Adipocyte (in vitro differentiated cells): ENCODE data around the gene C5.
"Not testable (repeated sequence)": the region's sequence is repeated elsewhere in the genome, so short reads cannot be mapped to it uniquely, and the experiment has no call there.

ENCODE experiments used
- DNase-seq: peaks from one replicate; pipeline ENCODE4 v3.0.0-alpha.2; 2015; ENCODE audit warnings: low read depth
- H3K27me3 ChIP-seq: replicated peaks from 2 replicates; pipeline ENCODE4 v1.7.0; 2013; ENCODE audit warnings: mild to moderate bottlenecking, low read length, moderate library complexity; ENCODE audit not compliant: control insufficient read depth, insufficient read depth
- H3K36me3 ChIP-seq: 2 replicates; pipeline ENCODE4 v1.7.0; 2013; ENCODE audit warnings: low read length, mild to moderate bottlenecking, moderate library complexity; ENCODE audit not compliant: control insufficient read depth, insufficient read depth, severe bottlenecking
- H3K4me1 ChIP-seq: 2 replicates; pipeline ENCODE4 v1.7.0; 2013; ENCODE audit warnings: mild to moderate bottlenecking, low read length, moderate library complexity; ENCODE audit not compliant: control insufficient read depth, insufficient read depth
- H3K4me3 ChIP-seq: 2 replicates; pipeline ENCODE4 v1.7.0; 2013; ENCODE audit warnings: mild to moderate bottlenecking, low read length, moderate library complexity
- H3K9ac ChIP-seq: 2 replicates; pipeline ENCODE4 v1.7.0; 2013; ENCODE audit warnings: mild to moderate bottlenecking, low read length, moderate library complexity
- H3K9me3 ChIP-seq: 2 replicates; pipeline ENCODE4 v1.7.0; 2013; ENCODE audit warnings: mild to moderate bottlenecking, low read length, moderate library complexity; ENCODE audit not compliant: control insufficient read depth

The C5 gene

GRCh38 chr9:121050128-121050988 is at the start of gene C5:
C5 (minus strand) TSS chr9:121050275; CDS start chr9:121050246, 29 bp downstream.
- Histone ChIP-seq H3K27me3 (no peaks in the 10 kb centered on the region), H3K4me1 (no peaks in the 10 kb centered on the region), H3K36me3 (no peaks in the 10 kb centered on the region), H3K9me3 (no peaks in the 10 kb centered on the region), H3K9ac (no peak within 1 kb of the TSS), H3K4me3 (no peak within 1 kb of the TSS)
- no peak for DNase-seq

DNA sequence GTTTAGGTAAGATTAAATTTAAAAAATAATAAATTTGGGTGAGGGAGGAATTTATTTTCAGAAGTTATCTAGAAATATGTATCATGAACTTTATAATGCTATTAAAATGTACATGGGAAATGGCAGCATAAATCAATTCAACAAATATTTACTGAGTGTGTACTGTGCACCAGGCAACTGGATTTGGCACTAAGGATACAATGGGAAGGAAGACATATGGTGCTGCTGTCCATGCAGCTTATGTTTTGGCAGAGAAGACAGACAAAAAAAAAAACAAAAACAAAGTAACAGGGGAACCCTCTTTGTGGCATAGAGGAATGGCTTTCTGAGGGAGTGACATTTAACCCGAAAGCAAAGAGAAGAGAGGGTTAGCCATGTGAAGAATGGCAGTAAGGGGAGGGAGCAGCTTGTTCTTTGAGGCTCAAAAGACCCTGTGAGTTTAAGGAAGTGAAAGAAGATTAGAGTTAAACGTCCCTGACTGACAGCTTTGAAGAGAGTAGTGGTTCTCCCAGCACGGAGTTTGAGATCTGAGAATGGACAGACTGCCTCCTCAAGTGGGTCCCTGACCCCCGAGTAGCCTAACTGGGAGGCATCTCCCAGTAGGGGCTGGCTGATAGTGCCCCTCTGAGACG is 48.6 kb upstream of the C5 start:
- Histone ChIP-seq H3K9me3 (no peaks in the 10 kb centered on the region), H3K36me3 (no peaks in the 10 kb centered on the region), H3K4me1 (no peaks in the 10 kb centered on the region), H3K4me3 (no peak overlapping the region), H3K9ac (no peak overlapping the region), H3K27me3 (no peaks in the 10 kb centered on the region)
- DNase-seq: no peak

DNA sequence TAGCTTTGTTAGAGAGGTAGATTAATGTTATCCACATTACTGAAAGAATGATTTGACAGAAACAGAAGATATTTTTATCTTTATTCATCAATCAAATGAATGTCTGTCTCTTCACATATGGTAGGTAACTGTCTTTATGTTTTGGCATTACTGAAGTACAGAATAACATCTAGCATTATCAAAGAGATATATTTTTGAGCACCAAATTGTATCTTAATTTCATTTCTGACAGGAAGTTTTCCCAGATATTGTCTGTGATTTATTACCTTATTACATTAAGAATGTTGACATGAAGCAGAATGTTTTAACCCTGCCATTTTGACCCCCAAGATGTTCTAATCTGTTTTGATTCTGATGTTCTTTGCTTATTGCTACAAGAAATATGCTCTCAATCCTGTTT is 45.0 kb upstream of the C5 start:
- Histone ChIP-seq H3K36me3 (no peaks in the 10 kb centered on the region), H3K4me3 (no peak overlapping the region), H3K9me3 (no peaks in the 10 kb centered on the region), H3K27me3 (no peaks in the 10 kb centered on the region), H3K4me1 (no peaks in the 10 kb centered on the region), H3K9ac (no peak overlapping the region)
- no peak for DNase-seq

- not testable (repeated sequence) for DNase-seq, H3K4me3 ChIP-seq, H3K9ac ChIP-seq, H3K9me3 ChIP-seq, H3K4me1 ChIP-seq, H3K27me3 ChIP-seq, H3K36me3 ChIP-seq
Observed at GRCh38 chr9:121090743-121091142, 40.7 kb upstream of the C5 start.

DNA sequence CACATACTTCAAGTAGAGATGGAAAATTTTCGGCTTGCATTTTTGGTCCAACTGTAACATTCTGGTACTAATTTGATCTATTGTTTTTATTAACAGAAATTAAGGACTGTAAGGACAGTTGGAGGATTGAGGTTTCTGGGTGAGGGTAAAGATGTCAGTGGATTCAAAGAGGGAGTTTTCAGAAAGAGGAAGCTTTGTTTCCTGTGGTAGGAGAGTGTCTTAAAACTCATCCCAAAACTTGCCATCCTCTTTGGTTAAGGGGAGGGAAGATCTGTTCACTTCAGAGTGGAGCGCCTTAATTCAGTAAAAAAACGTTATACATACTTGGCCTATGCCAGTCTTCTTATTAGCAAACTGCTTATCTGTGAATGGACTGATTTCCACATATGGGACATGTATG is 38.5 kb upstream of the C5 start:
- no peaks in the 10 kb centered on the region for H3K9me3 ChIP-seq
- H3K4me3 ChIP-seq: no peak overlapping the region
- no peaks in the 10 kb centered on the region for H3K27me3 ChIP-seq
- no peaks in the 10 kb centered on the region for H3K4me1 ChIP-seq
- H3K9ac ChIP-seq: no peak overlapping the region
- H3K36me3 ChIP-seq: no peaks in the 10 kb centered on the region
- DNase-seq: no peak

DNA sequence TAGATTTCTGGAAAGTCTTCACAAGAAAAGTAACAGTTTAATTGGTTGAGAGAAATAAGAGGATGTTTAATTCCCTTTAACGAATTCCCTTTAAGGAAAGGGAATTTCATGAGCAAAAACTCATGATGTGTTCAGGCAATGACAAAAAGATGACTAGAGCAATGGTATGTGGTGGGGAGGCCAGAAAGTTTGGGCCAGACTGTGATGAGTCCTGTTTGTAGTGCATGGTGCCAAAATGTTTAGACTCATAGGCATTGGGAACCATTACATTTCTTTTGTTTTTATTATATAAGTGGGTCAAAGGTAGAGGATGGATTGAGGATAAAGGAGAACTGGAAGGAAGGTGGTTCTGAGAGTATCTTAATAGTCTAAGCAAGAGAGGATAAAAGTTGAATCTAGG is 35.6 kb upstream of the C5 start:
- H3K27me3 ChIP-seq: no peaks in the 10 kb centered on the region
- no peaks in the 10 kb centered on the region for H3K36me3 ChIP-seq
- no peak overlapping the region for H3K9ac ChIP-seq
- no peaks in the 10 kb centered on the region for H3K9me3 ChIP-seq
- no peaks in the 10 kb centered on the region for H3K4me1 ChIP-seq
- DNase-seq: no peak
- H3K4me3 ChIP-seq: no peak overlapping the region

GRCh38 chr9:121082075-121082474 is 32.0 kb upstream of the C5 start:
- Histone ChIP-seq H3K4me3 (no peak overlapping the region), H3K36me3 (no peaks in the 10 kb centered on the region), H3K27me3 (no peaks in the 10 kb centered on the region), H3K4me1 (no peaks in the 10 kb centered on the region), H3K9me3 (no peaks in the 10 kb centered on the region), H3K9ac (no peak overlapping the region)
- no peak for DNase-seq

- Histone ChIP-seq H3K9me3 (no peaks in the 10 kb centered on the region), H3K4me1 (peaks cover 23% of the 10 kb centered on the region), H3K9ac (peak overlapping the region; percentile 86), H3K4me3 (peak overlapping the region; percentile 95), H3K36me3 (no peaks in the 10 kb centered on the region), H3K27me3 (no peaks in the 10 kb centered on the region)
- peak; percentile 57 for DNase-seq
Observed at GRCh38 chr9:121075251-121076036, 25.4 kb upstream of the C5 start.

DNA sequence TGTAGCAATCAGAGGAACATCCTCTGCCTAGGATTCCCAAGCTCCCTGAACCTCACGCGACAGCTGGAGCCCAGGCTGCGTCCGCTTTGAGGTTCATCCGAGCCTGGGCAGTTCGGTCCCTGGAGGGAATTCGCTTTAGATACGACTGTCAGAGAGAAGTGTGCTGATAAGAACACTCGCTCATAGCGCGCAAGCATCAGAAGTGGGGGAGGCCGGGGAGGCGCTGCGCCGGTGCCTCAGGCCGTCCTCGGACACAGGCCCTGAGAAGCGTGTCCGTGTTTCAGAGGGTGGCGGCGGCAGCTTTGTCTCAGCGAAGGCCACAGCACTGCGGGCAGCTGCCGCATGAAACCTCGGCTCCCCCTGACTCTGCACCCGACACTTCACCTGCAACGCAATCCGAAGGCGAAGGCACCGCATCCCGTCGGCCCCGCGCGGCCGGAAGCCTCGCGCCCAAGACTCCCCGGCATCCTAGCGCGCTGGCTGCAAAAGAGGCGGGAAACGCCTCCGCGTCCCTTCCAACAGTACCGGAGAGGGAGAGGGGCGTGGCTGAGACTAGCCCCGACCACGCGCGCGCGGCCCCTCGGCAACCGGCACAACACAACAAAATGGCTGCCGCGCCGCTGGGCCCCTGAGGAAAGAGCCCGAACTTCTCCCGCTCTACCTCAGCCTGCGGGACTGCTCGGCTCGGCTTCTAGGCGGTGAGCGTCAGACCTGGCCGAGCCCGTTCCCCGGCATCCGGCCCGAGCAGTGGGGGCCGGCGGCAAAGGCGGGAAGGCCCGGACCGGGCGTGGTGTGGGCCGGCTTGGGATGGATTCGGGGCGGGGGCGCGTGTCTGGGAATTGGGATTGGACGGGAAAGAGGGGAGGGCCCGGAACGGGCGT is 24.5 kb upstream of the C5 start, which contains the start of gene CNTRL:
CNTRL (plus strand) TSS at position 586 of the 881 bp plus-strand sequence. CDS start 13,372 bp downstream, outside the sequence.
- H3K36me3 ChIP-seq: no peaks in the 10 kb centered on the region
- no peaks in the 10 kb centered on the region for H3K9me3 ChIP-seq
- H3K4me3 ChIP-seq: peak within 1 kb of the TSS; percentile 95
- no peaks in the 10 kb centered on the region for H3K27me3 ChIP-seq
- peak within 1 kb of the TSS; percentile 86 for H3K9ac ChIP-seq
- DNase-seq: peak; percentile 97
- H3K4me1 ChIP-seq: peaks cover 23% of the 10 kb centered on the region

- Histone ChIP-seq H3K36me3 (no peaks in the 10 kb centered on the region), H3K9ac (peak overlapping the region; percentile 86), H3K27me3 (no peaks in the 10 kb centered on the region), H3K9me3 (peaks cover 4% of the 10 kb centered on the region), H3K4me1 (peaks cover 23% of the 10 kb centered on the region), H3K4me3 (peak overlapping the region; percentile 95)
- peak; percentile 77 for DNase-seq
Observed at GRCh38 chr9:121073038-121073437, 23.0 kb upstream of the C5 start.
